Common myeloid progenitor, CD34-positive (primary cell): ENCODE measurements around the gene PRKAR2A.
"Not testable (repeated sequence)": the region's sequence is repeated elsewhere in the genome, so short reads cannot be mapped to it uniquely, and the experiment has no call there.

Experiments
- CTCF ChIA-PET: fragments of 350-600 bp; sonication (Branson Sonifier 250); formaldehyde crosslinking; loops from one replicate; lab custom pipeline; 2021; ENCODE audit warnings: antibody characterized with exemption; lab: Charles Lee
- POLR2A ChIA-PET: fragments of 350-600 bp; sonication (Branson Sonifier 250); formaldehyde crosslinking; loops from one replicate; lab custom pipeline; 2021; ENCODE audit warnings: antibody characterized with exemption; lab: Charles Lee
- DNase-seq, 3 donors: peaks; one replicate each; pipeline versions ENCODE4 v3.0.0 to v3.0.0-alpha.2; 2013
- H3K27ac ChIP-seq, 2 experiments: 1 replicate in 1 of 2; 2 replicates in 1 of 2; pipeline ENCODE4 v1.7.0; 2013; ENCODE audit warnings: inconsistent platforms in 2 of 2, low read length in 2 of 2, mild to moderate bottlenecking in 2 of 2, low read depth in 1 of 2, moderate library complexity in 1 of 2; ENCODE audit not compliant: severe bottlenecking in 2 of 2, insufficient read depth in 1 of 2, poor library complexity in 1 of 2
- H3K27me3 ChIP-seq, 5 experiments: replicated peaks in 2 of 5; 1 replicate in 3 of 5; 2 replicates in 2 of 5; pipeline versions ENCODE4 v1.6.1 to v1.7.0; 2013; ENCODE audit warnings: low read length in 4 of 5, mild to moderate bottlenecking in 2 of 5, moderate library complexity in 2 of 5, inconsistent platforms in 1 of 5; ENCODE audit not compliant: insufficient read depth in 5 of 5, control insufficient read depth in 4 of 5
- H3K36me3 ChIP-seq, 4 experiments: 1 replicate in 2 of 4; 2 replicates in 2 of 4; pipeline versions ENCODE4 v1.6.1 to v1.7.0; 2013; ENCODE audit warnings: low read length in 3 of 4, control low read depth in 1 of 4, mild to moderate bottlenecking in 1 of 4; ENCODE audit not compliant: control insufficient read depth in 4 of 4, insufficient read depth in 4 of 4
- H3K4me1 ChIP-seq, 4 experiments: 1 replicate in 3 of 4; 2 replicates in 1 of 4; pipeline versions ENCODE4 v1.6.1 to v1.7.1; 2013; ENCODE audit warnings: low read length in 3 of 4, mild to moderate bottlenecking in 3 of 4, control low read depth in 1 of 4, inconsistent platforms in 1 of 4, moderate library complexity in 1 of 4; ENCODE audit not compliant: control insufficient read depth in 4 of 4, insufficient read depth in 4 of 4; ENCODE audit errors: control extremely low read depth in 1 of 4
- H3K4me3 ChIP-seq, 7 experiments: 1 replicate in 4 of 7; 2 replicates in 3 of 7; pipeline versions ENCODE4 v1.5.1 to v1.7.0; 2013; ENCODE audit warnings: mild to moderate bottlenecking in 7 of 7, low read length in 6 of 7, moderate library complexity in 6 of 7, inconsistent platforms in 2 of 7, low read depth in 2 of 7, control low read depth in 1 of 7; ENCODE audit not compliant: insufficient read depth in 4 of 7, control insufficient read depth in 1 of 7; ENCODE audit errors: extremely low read depth in 1 of 7
- H3K9me3 ChIP-seq, 5 experiments: 1 replicate in 4 of 5; 2 replicates in 1 of 5; pipeline versions ENCODE4 v1.6.1 to v1.7.1; 2013; ENCODE audit warnings: low read length in 4 of 5, mild to moderate bottlenecking in 2 of 5, inconsistent platforms in 1 of 5, low read depth in 1 of 5, moderate library complexity in 1 of 5; ENCODE audit not compliant: control insufficient read depth in 4 of 5, insufficient read depth in 2 of 5; ENCODE audit errors: control extremely low read depth in 1 of 5
- WGBS: methylation state at CpG from one replicate; pipeline ENCODE4 v1.1.5; 2013; ENCODE audit not compliant: insufficient coverage; 5-methylcytosine and 5-hydroxymethylcytosine counted together

Gene PRKAR2A

GRCh38 chr3:48784426-48785120 lies 63.1 kb downstream of the PRKAR2A start:
- Histone ChIP-seq H3K27me3 (no peaks in the 10 kb centered on the region), H3K27ac (no peak overlapping the region), H3K4me3 (no peak overlapping the region), H3K4me1 (peaks cover 0 to 4% (median 0%) of the 10 kb centered on the region in 4 experiments), H3K9me3 (peaks cover 0 to 1% (median 0%) of the 10 kb centered on the region in 5 experiments), H3K36me3 (peaks cover 0 to 19% (median 8%) of the 10 kb centered on the region in 4 experiments)
- ChIA-PET CTCF (no interaction called here), POLR2A (interaction anchor here (0.7 kb wide), 1 partner anchor 997 kb away, joined by 5 read pairs; no protein-coding TSS in a partner anchor)
- 73% methylated on average over 1 of the region's 4 CpGs for WGBS
- DNase-seq, result peak in 1 of 3 donors; percentile 7

GRCh38 chr3:48783304-48783703 lies 64.4 kb downstream of the PRKAR2A start:
- DNase-seq, result no peak
- ChIA-PET CTCF (interaction anchor here (0.7 kb wide), 1 partner anchor 18 kb away, joined by 3 read pairs; no protein-coding TSS in a partner anchor), POLR2A (no interaction called here)
- Histone ChIP-seq H3K36me3 (peaks cover 2 to 13% (median 8%) of the 10 kb centered on the region in 4 experiments), H3K27me3 (no peaks in the 10 kb centered on the region), H3K4me3 (no peak overlapping the region), H3K27ac (no peak overlapping the region), H3K9me3 (peaks cover 0 to 1% (median 0%) of the 10 kb centered on the region in 5 experiments), H3K4me1 (no peaks in the 10 kb centered on the region)
- WGBS, result 100% methylated on average over 4 of the region's 6 CpGs

- Histone ChIP-seq H3K36me3 (peaks cover 4 to 13% (median 8%) of the 10 kb centered on the region in 4 experiments), H3K4me1 (no peaks in the 10 kb centered on the region), H3K27me3 (no peaks in the 10 kb centered on the region), H3K9me3 (peaks cover 0 to 1% (median 0%) of the 10 kb centered on the region in 5 experiments), H3K4me3 (no peak overlapping the region), H3K27ac (no peak overlapping the region)
- ChIA-PET POLR2A (interaction anchor here (0.6 kb wide), 1 partner anchor 108 kb away, joined by 3 read pairs; no protein-coding TSS in a partner anchor), CTCF (interaction anchor here (1.0 kb wide), 1 partner anchor 42 kb away, joined by 3 read pairs; no protein-coding TSS in a partner anchor)
- DNase-seq, result no peak
These were observed 65.6 kb downstream of the PRKAR2A start for GRCh38 chr3:48782046-48782445.

DNA sequence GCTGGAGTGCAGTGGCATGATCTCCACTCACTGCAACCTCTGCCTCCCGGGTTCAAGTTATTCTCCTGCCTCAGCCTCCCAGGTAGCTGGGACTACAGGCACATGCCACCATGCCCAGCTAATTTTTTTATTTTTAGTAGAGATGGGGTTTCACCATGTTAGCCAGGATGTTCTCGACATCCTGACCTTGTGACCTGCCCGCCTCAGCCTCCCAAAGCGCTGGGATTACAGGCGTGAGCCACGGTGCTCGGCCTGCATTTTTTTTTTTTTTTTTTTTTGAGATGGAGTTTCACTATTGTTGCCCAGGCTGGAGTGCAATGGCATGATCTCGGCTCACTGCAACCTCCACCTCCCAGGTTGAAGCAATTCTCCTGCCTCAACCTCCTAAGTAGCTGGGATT lies 69.1 kb downstream of the PRKAR2A start:
- H3K4me3 ChIP-seq, H3K4me1 ChIP-seq, H3K27ac ChIP-seq, DNase-seq, POLR2A ChIA-PET, H3K27me3 ChIP-seq, H3K9me3 ChIP-seq: not testable (repeated sequence)
- CTCF ChIA-PET, result interaction anchor here (0.7 kb wide), 1 partner anchor 1057 kb away, joined by 5 read pairs; no protein-coding TSS in a partner anchor
- peaks cover 4 to 13% (median 8%) of the 10 kb centered on the region in 4 experiments for H3K36me3 ChIP-seq
- WGBS, result 100% methylated on average over 3 of the region's 8 CpGs

DNA sequence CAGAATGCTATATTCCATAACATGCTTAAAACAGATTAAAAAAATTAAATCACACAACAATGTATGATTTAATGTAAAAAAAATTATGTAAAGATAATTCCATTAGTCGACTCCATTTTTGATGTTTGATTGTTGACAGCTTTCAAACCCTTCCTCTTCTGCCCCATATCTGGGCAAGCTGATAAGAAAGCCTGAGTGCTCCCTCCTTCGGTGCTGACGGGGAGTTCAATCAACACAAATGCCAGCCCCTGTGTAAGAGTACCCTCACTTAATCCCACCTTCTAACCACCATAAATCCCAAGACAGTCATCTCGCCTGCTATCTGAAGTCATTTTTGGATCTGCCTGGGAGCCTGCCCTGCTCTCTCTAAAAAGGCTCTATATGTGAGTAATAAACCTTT lies 70.8 kb downstream of the PRKAR2A start:
- Histone ChIP-seq H3K4me3 (no peak overlapping the region), H3K4me1 (no peaks in the 10 kb centered on the region), H3K27ac (no peak overlapping the region), H3K36me3 (peaks cover 0 to 10% (median 4%) of the 10 kb centered on the region in 4 experiments), H3K27me3 (no peaks in the 10 kb centered on the region), H3K9me3 (no peaks in the 10 kb centered on the region)
- DNase-seq, result peak; percentile 14 to 58 (median 32)
- POLR2A ChIA-PET, result interaction anchor here (0.6 kb wide), 1 partner anchor 92 kb away, joined by 3 read pairs; no protein-coding TSS in a partner anchor
- CTCF ChIA-PET, result no interaction called here
- 57% methylated on average over 2 of the region's 4 CpGs for WGBS

DNA sequence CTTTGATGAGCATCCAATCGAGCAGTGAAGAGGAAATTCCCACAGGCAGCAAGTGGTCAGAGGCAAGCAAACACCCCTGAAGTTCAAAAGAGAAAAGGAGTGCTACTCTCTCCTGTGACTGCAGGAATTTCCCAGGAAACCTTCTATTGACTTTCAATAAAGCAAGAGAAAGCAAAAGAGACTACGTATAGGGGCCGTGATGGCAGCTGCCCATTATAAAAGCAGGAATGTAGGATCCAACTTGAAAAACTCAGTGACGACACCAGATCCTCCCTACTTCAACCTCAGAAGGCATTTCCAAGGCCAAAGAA lies 77.5 kb downstream of the PRKAR2A start:
- POLR2A ChIA-PET, result no interaction called here
- H3K4me1 ChIP-seq, result no peaks in the 10 kb centered on the region
- no peak overlapping the region for H3K4me3 ChIP-seq
- peaks cover 2 to 21% (median 11%) of the 10 kb centered on the region in 4 experiments for H3K36me3 ChIP-seq
- H3K27me3 ChIP-seq, result no peaks in the 10 kb centered on the region
- H3K9me3 ChIP-seq, result no peaks in the 10 kb centered on the region
- CTCF ChIA-PET, result interaction anchor here (1.1 kb wide), 1 partner anchor 129 kb away, joined by 3 read pairs; the partner anchor contains the start of gene SLC25A20
- WGBS, result 90% methylated on average over 4 of the region's 4 CpGs
- DNase-seq, result no peak
- no peak overlapping the region for H3K27ac ChIP-seq

DNA sequence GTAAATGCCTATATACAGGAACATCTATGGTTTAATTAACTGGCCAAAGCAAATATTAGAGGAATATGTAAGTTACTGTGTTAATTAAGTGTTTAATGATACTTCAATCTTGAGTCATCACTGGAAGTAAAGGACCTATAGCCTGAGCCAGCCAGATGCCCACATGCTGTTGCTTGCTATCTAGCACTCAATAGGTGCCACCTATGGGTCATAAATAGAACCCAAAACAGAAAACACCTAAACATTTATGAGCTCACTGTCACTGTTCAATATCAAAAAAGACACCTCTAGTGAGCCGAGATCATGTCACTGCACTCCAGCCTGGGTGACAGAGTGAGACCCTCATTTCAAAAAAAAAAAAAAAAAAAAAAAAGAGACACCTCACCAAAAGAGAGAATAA lies 82.3 kb downstream of the PRKAR2A start:
- Histone ChIP-seq H3K4me3 (no peak overlapping the region), H3K4me1 (no peaks in the 10 kb centered on the region), H3K9me3 (no peaks in the 10 kb centered on the region), H3K27me3 (no peaks in the 10 kb centered on the region), H3K36me3 (peaks cover 2 to 16% (median 13%) of the 10 kb centered on the region in 4 experiments), H3K27ac (no peak overlapping the region)
- WGBS, result no CpG with 5 or more reads among the region's 1 CpG
- peak; percentile 14 to 45 (median 32) for DNase-seq
- POLR2A ChIA-PET, result no interaction called here
- CTCF ChIA-PET, result interaction anchor here (0.7 to 1.9 kb wide), 4 partner anchors 9 to 25 kb away, joined by 3 to 4 read pairs (median 4); no protein-coding TSS in a partner anchor
